DOHH2 (cell line): Measurements from ENCODE around the gene TPGS2.

Source experiments
- EZH2phosphoT487 ChIP-seq: fragments of 200-600 bp; sonication (generic); IDR thresholded peaks from 2 replicates; pipeline ENCODE4 v1.6.1; 2017; ENCODE audit warnings: borderline replicate concordance, mild to moderate bottlenecking, antibody characterized with exemption, low read length, moderate library complexity, mixed read lengths
- TF ChIP-seq, protein P1 (sequence below): fragments of 200-600 bp; sonication (generic); IDR thresholded peaks from one replicate; pipeline ENCODE4 v1.5.1; 2014; ENCODE audit warnings: antibody characterized with exemption, mild to moderate bottlenecking, low read depth, low read length; ENCODE audit not compliant: poor library complexity, severe bottlenecking

- TF ChIP-seq, protein P1, sequence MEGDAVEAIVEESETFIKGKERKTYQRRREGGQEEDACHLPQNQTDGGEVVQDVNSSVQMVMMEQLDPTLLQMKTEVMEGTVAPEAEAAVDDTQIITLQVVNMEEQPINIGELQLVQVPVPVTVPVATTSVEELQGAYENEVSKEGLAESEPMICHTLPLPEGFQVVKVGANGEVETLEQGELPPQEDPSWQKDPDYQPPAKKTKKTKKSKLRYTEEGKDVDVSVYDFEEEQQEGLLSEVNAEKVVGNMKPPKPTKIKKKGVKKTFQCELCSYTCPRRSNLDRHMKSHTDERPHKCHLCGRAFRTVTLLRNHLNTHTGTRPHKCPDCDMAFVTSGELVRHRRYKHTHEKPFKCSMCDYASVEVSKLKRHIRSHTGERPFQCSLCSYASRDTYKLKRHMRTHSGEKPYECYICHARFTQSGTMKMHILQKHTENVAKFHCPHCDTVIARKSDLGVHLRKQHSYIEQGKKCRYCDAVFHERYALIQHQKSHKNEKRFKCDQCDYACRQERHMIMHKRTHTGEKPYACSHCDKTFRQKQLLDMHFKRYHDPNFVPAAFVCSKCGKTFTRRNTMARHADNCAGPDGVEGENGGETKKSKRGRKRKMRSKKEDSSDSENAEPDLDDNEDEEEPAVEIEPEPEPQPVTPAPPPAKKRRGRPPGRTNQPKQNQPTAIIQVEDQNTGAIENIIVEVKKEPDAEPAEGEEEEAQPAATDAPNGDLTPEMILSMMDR: no peak
- TF ChIP-seq EZH2phosphoT487: no peak
Observed at GRCh38 chr18:36776650-36777049, 52.2 kb downstream of the TPGS2 start.
